ENCODE data around the gene LIN52.

LIN52 gene

DNA sequence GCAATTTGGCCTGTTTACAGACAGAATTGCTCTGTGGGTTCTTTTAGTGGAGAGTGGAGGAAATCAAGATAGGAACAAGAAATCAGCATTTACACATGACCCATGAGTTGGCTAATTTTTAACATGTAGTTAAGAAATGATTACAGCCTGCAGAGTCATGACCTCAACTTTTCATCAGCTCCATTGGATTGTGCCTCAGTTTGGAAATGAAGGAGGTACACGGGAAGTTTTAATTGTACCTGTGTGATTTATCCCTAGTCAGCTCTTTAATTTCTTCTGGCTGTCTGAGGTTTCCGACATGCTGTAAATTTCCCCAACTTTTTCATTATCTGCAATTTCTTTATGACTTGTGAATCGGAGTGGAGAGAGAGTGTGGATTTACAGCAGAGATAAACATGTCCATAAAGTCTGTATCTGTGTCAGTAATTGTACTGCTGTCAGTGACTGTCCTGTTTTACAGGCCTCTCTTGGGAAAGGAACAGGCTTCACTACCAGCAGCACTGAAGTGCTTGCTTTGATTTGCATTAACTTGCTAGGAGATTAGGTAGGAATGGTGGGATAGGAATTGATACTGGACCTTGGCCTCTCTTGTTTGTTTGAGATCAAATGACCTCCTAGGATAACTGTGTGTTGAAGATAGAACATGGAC, 49.2 kb downstream of the LIN52 start:
- peak; percentile 18 for DNase-seq (ENCODE audit: low read depth)
- TF ChIP-seq, protein P1, sequence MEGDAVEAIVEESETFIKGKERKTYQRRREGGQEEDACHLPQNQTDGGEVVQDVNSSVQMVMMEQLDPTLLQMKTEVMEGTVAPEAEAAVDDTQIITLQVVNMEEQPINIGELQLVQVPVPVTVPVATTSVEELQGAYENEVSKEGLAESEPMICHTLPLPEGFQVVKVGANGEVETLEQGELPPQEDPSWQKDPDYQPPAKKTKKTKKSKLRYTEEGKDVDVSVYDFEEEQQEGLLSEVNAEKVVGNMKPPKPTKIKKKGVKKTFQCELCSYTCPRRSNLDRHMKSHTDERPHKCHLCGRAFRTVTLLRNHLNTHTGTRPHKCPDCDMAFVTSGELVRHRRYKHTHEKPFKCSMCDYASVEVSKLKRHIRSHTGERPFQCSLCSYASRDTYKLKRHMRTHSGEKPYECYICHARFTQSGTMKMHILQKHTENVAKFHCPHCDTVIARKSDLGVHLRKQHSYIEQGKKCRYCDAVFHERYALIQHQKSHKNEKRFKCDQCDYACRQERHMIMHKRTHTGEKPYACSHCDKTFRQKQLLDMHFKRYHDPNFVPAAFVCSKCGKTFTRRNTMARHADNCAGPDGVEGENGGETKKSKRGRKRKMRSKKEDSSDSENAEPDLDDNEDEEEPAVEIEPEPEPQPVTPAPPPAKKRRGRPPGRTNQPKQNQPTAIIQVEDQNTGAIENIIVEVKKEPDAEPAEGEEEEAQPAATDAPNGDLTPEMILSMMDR (IDR thresholded peaks at IDR 0.05; ENCODE audit: control insufficient read depth, extremely low read depth, insufficient read depth), result no peak
- no peak overlapping the region for H3K4me3 ChIP-seq (ENCODE audit: low read depth, low read length)

DNA sequence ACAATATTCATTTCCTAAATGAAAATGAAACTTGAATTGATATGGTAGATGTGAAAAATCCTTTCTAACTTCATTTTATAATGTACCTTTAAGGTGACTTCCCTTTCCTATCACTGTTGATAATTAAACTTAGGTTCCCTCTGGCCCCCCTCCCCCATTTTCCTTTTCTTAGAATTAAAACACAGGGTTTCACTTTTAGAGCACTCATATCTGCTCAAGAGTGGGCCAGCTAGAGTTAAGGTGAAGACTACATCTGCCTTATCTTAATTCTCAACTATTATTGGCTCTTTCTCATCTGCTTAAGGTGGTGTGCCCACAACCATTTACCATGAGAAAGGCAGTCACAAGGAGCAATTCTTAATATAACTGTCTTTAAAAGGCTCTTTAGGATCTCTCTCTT, 49.7 kb downstream of the LIN52 start:
- H3K4me3 ChIP-seq (ENCODE audit: low read depth, low read length), result no peak overlapping the region
- DNase-seq (ENCODE audit: low read depth), result no peak
- TF ChIP-seq, protein P1 (IDR thresholded peaks at IDR 0.05; ENCODE audit: control insufficient read depth, extremely low read depth, insufficient read depth), result no peak

DNA sequence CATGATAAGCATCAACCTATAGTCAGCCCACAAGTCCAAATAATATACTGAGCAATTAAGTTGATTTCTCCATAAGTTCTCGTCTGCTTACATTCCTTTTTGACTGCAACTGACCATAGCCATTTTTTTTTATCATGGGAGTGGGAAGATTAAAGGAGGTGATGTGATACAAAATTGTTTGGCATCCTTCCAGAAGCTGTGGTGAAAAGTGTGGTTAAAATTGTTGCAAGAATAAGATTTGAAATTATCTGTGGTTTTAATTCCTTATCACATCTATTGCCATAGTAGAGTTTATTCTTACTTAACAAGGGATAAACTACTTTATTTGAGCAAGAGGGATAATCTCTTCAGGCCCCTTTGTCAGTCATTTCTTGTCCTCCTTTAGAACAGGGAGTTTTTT, 50.7 kb downstream of the LIN52 start:
- H3K4me3 ChIP-seq (ENCODE audit: low read depth, low read length), result no peak overlapping the region
- no peak for DNase-seq (ENCODE audit: low read depth)
- TF ChIP-seq, protein P1 (IDR thresholded peaks at IDR 0.05; ENCODE audit: control insufficient read depth, extremely low read depth, insufficient read depth), result no peak

DNA sequence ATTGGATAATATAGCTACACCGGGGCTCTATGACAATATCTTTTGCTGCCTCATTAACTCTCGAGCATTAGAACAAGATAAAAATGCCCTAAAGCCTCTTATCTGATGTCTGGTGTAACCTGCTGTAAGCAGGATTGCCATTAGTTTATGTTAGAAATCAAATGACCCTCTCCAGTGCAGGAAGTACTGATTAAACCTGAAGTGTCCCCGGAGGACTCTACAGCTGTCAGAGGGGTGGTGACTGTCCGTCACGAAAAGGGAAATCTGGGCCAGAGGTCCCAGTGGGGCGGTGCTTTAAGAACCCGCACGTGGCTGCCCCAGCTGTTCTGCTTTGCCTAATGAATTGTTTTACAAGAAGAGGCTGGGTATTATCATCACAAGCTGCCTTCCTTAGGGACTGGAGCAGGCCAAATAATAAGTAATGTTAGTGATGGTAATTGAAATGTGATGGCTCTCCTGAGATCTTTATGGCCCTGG, 55.7 kb downstream of the LIN52 start:
- DNase-seq (ENCODE audit: low read depth), result no peak
- TF ChIP-seq, protein P1 (IDR thresholded peaks at IDR 0.05; ENCODE audit: control insufficient read depth, extremely low read depth, insufficient read depth), result no peak
- no peak overlapping the region for H3K4me3 ChIP-seq (ENCODE audit: low read depth, low read length)

DNA sequence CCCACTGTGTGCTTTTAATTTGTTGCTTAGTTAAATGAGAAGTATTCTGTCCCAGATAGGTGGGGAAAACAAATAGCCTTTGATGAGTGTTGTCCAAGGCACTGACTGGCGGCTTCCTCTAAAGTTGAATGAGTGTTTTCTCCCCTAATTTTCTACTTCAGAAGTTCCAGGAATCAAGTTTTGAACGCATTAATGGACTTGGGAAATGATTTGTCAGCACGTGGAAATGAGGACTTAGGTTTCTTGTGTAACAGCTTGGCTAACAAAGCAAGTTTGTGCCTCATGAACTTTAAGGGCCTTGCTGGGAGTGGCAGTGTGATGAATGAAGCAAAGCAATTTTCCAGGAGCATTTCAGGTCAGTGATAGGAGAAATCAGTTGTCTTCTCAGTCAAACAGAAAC, 56.9 kb downstream of the LIN52 start:
- no peak for DNase-seq (ENCODE audit: low read depth)
- no peak overlapping the region for H3K4me3 ChIP-seq (ENCODE audit: low read depth, low read length)
- TF ChIP-seq, protein P1 (IDR thresholded peaks at IDR 0.05; ENCODE audit: control insufficient read depth, extremely low read depth, insufficient read depth), result no peak

DNA sequence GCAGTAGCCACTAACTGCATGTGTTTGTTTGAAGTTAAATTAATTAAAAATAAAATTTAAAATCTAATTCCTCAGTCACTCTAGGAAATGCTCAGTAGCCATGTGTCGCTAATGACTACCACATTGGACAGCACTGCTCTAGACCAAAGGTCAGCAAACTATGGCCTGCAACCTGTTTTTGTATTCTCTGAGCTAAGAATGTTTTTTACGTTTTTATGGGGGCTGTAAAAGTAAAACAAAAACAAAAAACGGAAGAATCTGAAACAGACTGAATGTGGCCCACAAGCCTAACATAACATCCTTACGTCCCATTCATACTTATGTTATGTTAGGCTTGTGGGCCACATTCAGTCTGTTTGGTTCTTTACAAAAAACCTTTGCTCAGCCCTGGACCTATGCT, 57.8 kb downstream of the LIN52 start:
- DNase-seq (ENCODE audit: low read depth), result no peak
- no peak overlapping the region for H3K4me3 ChIP-seq (ENCODE audit: low read depth, low read length)
- TF ChIP-seq, protein P1 (IDR thresholded peaks at IDR 0.05; ENCODE audit: control insufficient read depth, extremely low read depth, insufficient read depth), result no peak

DNA sequence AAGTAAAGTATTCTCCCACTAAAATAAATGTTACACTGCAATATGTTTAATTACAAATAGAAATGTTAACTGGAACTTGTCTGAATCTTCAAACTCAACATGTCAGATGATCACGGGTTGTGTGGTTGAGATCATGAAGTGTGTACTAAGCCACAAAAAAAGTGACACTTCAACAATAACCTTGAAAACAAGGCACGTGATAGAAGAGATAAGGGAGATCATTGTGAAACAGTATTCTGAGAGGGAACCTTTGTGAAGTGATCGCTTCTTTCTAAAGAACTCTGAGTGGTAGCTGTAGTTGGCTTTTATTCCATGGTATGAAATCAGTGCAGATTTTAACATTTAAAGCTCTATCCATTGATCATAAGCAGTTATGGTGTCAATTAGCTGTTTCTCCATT, 60.0 kb downstream of the LIN52 start:
- TF ChIP-seq, protein P1 (IDR thresholded peaks at IDR 0.05; ENCODE audit: control insufficient read depth, extremely low read depth, insufficient read depth), result no peak
- no peak overlapping the region for H3K4me3 ChIP-seq (ENCODE audit: low read depth, low read length)
- DNase-seq (ENCODE audit: low read depth), result no peak
